ENCODE data around the gene SVIL. TPM values are rescaled to one million over a fixed set of nuclear protein-coding genes. Genes with fewer than 3 reads are reported as not detected.
"Not testable (repeated sequence)": the region's sequence is repeated elsewhere in the genome, so short reads cannot be mapped to it uniquely, and the experiment has no call there.

The SVIL gene
- total RNA-seq, 1 donor from 2014 or later: 16.7 TPM

DNA sequence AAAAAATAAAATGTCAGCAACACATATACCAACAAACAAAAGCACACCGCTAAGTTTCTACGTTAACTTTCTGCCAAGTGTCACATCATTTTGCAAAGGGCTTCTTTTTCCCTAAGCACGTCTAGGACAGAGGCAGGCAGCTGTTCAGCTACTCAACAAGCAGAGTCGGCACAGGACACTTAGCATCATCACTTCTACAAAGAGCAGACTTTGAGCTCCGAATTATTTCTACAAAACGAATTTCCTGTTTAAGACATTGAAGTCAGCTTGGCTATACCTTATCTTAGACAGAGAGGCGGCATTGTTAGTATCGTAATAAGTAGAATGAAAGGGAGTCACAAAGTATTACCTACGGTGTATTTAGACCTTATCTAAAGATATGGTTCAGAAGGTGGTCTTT is 110.1 kb downstream of the SVIL start:
- FAIRE-seq: no peak

DNA sequence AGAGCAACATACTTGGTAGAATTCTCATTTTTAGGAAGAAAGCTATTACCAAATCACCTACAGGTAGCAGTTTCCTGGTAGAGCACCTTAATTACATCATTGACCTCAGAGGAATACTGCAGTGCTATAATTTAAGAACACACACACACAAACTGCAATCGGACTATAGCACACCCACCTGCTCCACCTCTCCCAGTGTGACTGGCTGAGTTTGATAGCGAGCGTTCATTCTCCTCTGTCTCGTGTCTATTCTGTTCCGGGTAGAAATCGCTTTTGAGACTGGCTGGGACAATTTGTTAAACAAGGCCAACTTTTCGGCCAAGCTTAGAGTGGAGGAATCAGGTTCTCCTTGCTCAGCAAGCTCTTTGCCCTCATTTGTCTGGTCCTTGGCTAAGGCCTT is 110.5 kb downstream of the SVIL start:
- DNase-seq (ENCODE audit: low spot score in 2 of 2) (no peak), FAIRE-seq (no peak)

More for the DNA sequence above, 110.1 kb downstream of the SVIL start:
- no peak for DNase-seq (ENCODE audit: low spot score in 2 of 2)

DNA sequence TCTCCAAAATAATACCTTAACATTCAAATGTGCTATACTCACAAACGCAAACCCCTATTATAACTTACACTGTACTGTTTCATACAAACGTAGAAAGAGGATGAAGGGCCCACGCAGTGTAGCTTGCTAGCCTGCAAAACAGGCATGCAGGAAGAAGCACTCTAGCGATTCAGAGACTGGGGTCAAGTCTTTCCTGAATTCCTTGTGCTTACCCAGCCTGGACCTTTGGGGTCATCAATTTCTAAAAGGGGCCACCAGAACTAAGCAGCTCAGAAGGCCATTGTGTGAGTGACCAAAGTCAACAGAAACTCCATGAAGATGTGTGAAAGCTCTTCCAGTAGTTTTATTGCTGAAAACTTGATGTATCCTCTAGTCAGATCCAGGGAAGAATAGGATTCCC is 111.9 kb downstream of the SVIL start:
- no peak for DNase-seq (ENCODE audit: low spot score in 2 of 2)
- FAIRE-seq: no peak

DNA sequence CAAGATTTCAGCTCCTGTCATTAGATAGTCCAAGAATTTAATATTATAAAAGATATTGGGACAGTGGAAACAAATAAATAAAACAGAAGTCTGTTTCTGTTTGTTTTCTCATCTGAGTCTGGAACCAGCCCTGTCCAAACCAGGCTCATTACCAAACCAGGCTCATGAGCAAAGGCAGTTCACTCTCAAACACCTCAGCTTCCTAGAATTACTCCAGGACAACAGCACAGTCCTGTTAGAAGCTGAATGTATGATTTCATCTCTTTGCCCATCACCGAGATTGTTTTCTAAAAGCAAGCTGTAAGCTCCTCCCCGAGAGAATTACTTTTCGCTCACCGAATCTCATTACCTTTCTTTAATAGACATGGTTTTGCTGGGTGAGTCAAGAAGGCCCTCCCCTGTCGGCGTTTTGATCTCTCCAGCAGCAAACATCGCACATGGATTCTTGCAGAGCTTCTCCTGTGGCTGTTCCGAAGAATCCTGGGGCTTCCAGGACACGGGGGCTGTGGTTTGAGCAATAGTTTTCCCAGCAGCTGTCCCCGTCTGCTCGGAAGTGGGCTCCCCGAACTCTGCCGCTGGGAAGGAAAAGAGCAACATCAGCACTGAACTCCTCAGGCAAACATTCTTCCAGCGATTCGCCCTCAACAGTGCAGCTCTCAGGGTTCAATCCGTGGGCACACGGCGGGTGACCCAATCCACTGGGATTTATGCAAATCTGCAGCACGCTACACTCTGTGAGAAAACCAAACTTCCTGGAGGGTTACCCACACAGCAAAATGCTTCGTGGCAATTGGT is 112.5 kb downstream of the SVIL start:
- FAIRE-seq: no peak
- no peak for DNase-seq (ENCODE audit: low spot score in 2 of 2)

DNA sequence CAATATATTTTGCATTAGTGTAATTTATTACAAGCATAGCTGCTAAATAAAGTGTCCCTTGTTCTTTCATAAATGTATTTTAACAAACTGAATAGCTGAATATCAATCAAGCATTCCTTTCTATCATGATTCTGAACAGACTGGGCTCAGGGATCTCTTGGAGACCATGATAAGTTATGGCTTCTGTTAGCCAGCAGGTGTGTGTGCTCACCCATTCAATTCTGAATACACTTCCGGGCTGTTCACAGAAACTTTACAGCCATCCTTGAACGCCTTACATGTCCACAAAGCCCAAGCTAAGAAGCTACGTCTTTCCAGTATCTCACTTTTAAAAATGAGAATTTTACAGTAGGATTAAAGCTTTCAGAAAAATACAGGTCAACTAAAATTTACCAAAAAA is 115.1 kb downstream of the SVIL start:
- FAIRE-seq (no peak), DNase-seq (ENCODE audit: low spot score in 2 of 2) (no peak)

DNA sequence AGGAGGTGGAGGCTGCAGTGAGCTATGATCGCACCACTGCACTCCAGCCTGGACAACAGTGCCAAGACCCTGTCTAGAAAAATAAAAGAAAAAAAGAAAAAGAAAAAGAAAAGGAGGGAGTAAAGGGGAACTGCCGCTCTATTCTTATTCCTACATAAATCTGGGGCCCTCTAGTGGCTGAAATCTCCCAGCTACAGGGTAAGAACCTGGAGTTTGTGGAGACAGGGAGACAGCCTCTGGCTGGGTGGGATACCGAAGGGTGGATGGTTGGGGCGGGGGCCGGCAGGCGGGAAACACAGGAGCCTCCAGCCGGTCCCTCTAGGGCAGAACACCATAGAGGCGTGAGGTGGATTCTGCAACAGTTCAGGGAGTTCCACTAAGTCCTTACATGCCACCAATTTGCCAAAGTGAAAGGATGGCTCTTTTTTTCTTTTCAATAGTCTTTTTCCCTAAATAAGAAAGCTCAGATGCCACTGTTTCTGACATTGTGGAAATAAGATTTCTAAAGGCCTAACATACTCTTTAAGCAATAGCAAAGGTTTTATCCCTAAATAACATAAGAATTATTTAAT is 117.3 kb downstream of the SVIL start:
- DNase-seq (ENCODE audit: low spot score in 2 of 2): peak in 1 of 2 donors; percentile 25
- FAIRE-seq: no peak

DNA sequence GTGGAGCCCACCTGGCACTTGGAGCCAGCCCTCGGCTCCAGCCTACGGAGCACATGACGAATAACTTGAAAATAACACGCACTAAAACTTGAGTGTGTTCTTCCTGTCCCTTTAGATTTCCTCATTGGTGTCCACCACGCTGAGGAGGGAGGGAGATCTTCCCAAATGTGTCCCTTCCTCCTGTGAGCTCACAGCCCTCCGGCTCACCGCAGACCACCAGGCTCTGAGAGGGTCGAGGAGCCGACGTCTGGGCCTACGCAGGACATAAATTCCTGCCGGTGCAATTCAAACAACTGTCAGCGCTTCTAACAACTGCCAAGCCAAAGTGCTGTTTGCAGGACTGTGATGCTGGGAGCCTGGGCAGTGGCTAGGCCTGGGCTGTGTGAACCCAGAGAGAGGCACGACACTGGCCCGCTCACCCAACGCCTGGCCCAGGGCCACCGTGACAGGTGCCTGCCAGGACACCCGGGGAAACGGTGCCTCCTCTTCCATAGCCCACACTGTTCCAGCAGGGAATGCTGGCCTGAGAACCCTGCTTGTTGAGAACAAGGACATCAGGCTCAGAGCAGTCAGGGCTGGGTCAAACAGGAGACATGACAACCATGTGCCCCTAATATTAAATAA is 118.3 kb downstream of the SVIL start:
- not testable (repeated sequence) for DNase-seq (ENCODE audit: low spot score in 2 of 2); FAIRE-seq

DNA sequence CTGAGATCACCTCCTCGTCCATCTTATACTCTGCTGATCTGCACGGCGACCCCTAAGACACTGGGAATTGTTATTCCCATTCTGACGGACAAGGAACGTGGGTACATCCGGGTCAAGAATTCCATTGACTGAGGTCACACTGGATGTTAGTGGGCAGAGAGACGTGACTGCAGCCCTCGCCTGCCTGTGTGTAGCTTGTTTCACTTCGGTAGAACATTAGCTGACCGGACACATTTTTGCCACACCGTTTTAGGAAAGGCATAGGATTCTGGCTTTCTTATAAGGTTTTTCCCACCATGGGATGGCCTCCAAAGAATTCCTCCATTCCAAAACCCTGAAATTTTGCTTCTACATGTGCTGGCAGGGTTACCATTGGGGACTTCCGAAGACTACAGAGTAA is 118.9 kb downstream of the SVIL start:
- FAIRE-seq; DNase-seq (ENCODE audit: low spot score in 2 of 2): not testable (repeated sequence)

DNA sequence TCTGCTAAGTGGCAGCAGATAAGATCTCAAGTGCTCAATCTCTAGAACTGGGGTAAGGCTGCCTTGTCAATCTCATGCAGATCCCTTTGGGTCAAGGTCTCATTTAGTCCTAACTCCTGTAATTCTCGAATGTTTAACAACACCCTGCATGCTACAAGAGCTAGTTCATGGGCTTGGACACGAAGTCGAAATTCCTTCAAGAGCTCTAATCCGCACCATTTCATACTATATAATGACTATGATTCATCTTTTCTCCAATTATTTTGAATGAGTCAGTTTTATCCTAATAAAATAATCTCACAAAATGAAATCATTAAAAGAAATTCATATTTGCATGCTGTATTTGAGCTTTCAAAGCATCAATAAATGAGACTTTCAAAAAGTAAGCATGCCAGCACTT is 119.7 kb downstream of the SVIL start:
- not testable (repeated sequence) for DNase-seq (ENCODE audit: low spot score in 2 of 2); FAIRE-seq

DNA sequence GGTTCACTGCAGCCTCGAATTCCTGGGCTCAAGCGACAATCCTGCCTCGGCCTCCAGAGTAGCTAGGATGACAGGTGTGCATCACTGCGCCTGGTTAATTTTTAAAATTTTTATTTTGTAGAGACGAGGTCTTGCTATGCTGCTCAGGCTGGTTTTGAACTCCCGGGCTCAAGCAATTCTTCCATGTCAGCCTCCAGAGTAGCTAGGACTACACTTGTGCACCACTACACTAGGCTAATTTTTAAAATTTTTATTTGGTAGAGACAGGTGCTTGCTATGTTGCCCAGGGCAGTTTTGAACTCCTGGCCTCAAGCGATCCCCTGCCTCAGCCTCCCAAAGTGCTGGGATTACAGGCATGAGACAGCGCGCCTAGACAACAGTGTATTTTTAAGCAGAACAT is 120.5 kb downstream of the SVIL start:
- DNase-seq (ENCODE audit: low spot score in 2 of 2) (no peak), FAIRE-seq (no peak)

DNA sequence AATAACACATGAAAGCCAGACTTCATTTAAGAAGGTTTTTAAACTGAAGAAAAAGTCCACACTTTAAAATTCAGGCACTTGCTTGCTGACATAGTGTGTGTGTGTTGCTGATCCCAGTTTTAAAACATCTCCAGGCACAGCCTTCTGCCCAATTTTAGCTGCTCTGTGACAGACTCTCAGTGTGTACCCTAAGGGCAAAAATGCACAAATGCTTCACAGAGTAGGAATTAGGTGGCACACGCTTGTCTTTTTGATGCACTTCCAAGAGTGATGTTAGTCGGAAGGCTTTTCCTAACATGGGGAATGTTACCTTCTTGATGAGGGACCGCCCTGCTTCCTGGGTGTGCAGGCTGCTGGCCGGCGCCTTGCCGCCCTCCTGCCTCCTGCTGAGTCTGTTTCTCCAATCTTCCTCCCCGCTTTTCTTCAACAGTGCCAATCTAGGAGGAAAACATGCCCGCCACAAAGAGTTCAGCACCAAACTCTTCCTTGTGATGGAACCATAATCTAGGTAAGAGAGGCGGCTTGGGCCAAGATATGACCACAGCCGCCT is 122.3 kb downstream of the SVIL start:
- DNase-seq (ENCODE audit: low spot score in 2 of 2): no peak
- no peak for FAIRE-seq

DNA sequence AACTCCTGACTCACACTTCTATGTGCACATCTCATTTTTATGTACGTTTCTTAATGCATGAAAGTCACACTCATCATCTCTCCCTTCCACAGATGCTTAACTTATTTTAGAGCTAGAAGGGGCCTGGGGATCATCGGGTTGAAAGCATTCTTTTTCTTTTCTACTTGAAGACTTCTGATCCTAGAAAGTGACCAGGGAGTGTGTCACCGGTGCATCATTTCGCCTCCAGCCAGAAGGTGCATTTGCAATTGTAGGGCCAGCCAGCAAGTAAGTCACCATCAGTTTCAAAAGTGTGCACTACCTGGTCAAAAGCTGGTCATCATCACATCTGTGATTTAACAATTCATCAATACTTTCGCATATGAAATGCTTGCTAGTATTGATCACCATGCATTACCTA is 123.0 kb downstream of the SVIL start:
- not testable (repeated sequence) for DNase-seq (ENCODE audit: low spot score in 2 of 2)

DNA sequence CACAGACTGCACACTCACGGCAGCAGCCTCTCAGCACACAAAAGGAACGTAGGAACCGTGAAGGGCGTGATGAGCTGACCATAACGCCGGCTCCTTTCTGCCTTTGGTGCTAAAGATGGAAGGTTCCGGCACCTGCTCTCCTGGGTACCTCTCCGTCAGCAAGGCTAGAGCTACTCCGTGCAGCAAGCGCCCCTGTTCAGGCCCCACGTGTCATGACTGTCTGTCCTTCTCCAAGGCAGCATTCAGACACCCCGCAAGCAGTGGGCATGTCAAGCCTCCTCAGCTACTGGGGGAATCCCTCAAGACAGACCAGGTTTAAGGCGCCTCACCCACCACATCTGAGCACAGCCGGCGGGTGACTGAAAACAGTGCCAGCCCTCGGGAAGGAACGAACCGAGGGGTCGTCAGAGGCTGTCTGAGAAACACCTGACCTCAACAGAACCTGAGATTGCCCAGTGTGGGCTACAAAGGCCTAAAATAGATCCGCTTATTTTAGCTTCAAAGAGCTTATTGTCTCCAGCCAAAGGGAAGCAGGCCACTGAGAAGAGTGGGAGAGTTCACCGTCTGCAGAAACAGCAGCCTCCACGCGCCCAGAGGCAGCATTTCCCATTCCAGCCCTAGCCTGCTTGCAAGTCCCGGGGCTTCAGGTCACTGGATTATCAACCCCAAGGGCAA is 124.2 kb downstream of the SVIL start:
- DNase-seq (ENCODE audit: low spot score in 2 of 2): not testable (repeated sequence)

More for the DNA sequence above, 123.0 kb downstream of the SVIL start:
- not testable (repeated sequence) for FAIRE-seq

DNA sequence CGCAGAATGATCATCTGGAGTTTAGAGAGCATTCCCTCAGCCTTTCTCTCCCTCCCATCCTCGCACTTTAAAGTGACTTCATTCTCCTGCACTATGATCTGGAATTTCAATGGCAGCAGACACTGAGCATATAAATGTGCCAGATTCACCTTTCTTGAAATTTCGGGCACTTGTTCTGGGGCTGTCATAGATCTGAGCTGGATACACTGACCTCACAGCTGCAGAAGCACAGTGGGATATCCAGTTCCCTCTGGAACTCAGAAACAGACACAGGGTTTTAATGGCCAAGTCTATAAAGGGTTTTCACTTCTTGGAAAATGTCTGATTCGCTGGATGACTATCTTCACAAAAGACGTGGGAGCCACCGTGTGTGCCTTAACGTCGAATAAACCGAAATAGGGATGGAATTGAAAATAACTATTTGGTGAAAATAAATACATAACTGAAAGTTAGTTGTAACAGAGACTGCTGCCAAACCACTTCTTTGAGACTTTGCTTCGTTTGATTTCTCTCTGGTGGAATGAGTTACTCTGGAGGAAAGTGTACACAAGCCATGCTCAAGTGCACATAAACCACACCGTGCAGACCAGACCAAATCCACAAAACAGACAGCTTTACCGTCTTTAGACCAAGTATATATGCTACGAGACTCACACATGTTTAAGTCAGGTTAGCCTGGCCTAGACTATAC is 126.1 kb downstream of the SVIL start:
- no peak for FAIRE-seq
- no peak for DNase-seq (ENCODE audit: low spot score in 2 of 2)

More for the DNA sequence above, 124.2 kb downstream of the SVIL start:
- not testable (repeated sequence) for FAIRE-seq

DNA sequence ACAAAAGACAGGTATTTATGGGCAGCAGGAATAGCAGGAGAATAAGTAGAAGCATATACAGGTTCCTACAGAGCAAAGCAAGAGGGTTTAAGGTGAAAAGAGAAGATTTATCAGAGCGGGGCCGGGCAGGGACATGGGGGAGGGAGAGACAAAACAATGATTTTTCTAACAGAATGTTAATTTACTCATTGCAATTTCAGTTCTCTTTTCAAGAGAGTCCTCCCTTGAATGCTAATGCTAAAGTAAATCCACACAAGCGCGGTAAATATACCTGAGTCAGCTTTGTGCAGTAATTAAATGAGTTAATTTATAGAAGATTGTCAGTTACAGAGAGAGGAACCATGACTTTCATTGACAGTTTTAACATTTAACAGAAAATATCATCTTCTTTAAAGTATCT is 127.0 kb downstream of the SVIL start:
- not testable (repeated sequence) for DNase-seq (ENCODE audit: low spot score in 2 of 2); FAIRE-seq

DNA sequence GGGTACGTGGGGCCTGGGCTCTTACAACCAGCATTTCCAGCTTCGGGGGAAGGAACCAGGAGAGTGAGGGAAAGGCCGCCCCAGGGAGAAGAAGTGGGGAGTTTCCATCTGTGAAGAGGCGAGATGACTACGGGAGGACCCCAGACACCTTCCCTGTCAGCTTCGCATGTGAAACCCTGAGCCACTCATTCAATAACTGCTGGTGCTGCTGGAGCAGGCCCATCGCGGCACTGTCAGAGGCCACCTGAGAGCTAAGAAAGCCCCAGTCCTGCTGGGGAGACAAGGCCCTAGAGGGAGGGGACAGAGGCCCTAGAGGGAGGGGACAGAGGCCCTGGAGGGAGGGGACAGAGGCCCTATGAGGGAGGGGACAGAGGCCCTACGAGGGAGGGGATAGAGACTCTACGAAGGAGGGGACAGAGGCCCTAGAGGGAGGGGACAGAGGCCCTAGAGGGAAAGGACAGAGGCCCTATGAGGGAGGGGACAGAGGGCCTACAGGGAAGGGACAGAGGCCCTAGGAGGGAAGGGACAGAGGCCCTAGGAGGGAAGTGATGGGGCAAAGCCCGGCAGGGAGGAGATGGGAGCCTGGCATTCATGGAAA is 128.3 kb downstream of the SVIL start:
- not testable (repeated sequence) for FAIRE-seq; DNase-seq (ENCODE audit: low spot score in 2 of 2)

DNA sequence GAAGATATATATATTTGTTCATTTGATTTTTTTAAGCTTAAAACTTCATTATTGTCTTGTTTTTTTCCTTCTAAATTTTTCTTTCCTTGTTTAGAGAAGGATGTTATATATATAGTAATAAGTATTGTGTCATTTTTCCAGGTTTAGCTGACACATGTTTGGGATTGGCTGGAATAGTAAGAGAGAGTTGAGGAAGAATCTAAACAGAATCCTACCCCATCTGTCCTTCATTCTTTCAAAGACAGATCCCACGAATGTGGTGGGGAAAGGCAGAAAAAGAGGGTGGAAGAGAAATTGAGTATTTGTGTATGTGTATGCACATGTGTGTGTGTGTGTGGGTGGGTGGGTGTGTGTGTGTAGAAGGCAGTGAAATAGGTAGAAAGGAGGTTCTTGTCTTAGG is 132.4 kb downstream of the SVIL start:
- no peak for FAIRE-seq
- no peak for DNase-seq (ENCODE audit: low spot score in 2 of 2)

DNA sequence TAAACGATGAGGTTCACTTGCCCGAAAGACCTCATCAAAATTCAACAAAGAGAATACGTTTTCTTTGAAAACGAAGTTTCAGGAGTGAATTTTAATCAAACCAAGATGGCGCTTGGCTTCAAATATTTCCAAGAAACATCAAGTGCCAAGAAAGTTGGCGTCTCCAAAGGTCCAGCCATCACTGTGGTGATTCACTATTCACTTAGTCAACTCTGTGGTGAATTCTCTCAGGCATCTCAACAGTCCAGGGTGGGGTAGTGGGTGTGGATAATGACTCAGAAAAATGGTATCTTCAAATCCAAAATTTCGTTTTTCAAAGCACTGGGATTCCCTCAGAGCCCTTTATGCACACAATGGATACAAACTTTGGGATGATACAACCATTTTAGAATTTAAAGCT is 133.1 kb downstream of the SVIL start:
- DNase-seq (ENCODE audit: low spot score in 2 of 2): no peak
- FAIRE-seq: no peak

DNA sequence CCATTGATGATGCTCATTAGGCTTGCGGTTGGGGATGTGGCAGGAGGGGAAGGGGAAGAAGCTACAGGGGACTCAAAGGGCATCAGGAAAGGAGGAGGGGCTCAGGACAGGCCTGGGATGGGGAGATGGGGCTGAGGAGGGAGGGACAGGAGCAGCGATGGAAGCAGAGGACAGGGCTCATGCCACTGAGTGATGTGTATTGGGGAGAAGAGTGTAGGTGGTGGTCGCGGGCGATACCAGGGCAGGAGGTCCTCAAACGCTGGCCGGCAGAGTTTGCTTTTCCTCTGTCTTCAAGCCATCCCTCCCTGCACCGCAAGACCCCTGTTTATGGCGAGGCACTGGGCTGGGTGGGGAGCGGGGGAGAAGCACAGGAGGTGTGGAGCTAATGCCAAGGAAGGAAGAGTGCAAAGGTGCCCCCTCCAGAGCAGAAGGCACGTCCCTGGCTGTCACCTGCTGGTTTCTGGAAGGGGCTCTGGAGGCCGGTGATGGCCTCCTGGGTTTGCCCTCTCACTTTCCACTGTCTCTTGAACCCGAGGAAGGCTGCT is 134.7 kb downstream of the SVIL start:
- DNase-seq (ENCODE audit: low spot score in 2 of 2): no peak
- FAIRE-seq: no peak
